GM10266 (cell line): ENCODE data around the gene RNF44.
A peak's percentile ranks its signal among the peaks of the same experiment; 100 is the strongest.

Source experiments
- DNase-seq: peaks from one replicate; pipeline ENCODE4 v3.0.0; 2012; ENCODE audit errors: extremely low spot score
- TF ChIP-seq, protein P1 (sequence below): IDR thresholded peaks from 2 replicates; pipeline ENCODE4 v1.5.1; 2012; ENCODE audit warnings: mild to moderate bottlenecking, low read depth; ENCODE audit not compliant: control insufficient read depth, insufficient read depth; ENCODE audit errors: missing control alignments

RNF44 gene

DNA sequence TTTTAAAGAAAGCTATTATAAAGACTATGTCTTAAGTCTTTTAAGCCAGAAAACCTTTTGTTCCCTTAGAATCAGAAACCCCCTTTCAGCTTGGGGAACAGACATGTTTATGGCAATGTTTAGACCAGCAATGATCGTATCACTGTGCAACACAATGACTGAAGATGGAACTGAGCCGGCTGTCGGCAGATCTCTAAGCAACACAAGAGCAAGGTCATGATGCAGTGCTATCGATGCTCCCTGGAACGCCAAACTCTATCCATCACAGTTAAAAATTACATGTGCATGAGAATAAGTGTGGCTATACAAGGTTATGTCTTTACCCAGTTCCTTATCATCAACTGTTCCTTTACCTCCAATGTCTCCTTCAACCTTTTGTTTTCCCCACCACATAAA, 1.8 kb upstream of the RNF44 start:
- no peak for DNase-seq
- TF ChIP-seq, protein P1, sequence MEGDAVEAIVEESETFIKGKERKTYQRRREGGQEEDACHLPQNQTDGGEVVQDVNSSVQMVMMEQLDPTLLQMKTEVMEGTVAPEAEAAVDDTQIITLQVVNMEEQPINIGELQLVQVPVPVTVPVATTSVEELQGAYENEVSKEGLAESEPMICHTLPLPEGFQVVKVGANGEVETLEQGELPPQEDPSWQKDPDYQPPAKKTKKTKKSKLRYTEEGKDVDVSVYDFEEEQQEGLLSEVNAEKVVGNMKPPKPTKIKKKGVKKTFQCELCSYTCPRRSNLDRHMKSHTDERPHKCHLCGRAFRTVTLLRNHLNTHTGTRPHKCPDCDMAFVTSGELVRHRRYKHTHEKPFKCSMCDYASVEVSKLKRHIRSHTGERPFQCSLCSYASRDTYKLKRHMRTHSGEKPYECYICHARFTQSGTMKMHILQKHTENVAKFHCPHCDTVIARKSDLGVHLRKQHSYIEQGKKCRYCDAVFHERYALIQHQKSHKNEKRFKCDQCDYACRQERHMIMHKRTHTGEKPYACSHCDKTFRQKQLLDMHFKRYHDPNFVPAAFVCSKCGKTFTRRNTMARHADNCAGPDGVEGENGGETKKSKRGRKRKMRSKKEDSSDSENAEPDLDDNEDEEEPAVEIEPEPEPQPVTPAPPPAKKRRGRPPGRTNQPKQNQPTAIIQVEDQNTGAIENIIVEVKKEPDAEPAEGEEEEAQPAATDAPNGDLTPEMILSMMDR = no peak

DNA sequence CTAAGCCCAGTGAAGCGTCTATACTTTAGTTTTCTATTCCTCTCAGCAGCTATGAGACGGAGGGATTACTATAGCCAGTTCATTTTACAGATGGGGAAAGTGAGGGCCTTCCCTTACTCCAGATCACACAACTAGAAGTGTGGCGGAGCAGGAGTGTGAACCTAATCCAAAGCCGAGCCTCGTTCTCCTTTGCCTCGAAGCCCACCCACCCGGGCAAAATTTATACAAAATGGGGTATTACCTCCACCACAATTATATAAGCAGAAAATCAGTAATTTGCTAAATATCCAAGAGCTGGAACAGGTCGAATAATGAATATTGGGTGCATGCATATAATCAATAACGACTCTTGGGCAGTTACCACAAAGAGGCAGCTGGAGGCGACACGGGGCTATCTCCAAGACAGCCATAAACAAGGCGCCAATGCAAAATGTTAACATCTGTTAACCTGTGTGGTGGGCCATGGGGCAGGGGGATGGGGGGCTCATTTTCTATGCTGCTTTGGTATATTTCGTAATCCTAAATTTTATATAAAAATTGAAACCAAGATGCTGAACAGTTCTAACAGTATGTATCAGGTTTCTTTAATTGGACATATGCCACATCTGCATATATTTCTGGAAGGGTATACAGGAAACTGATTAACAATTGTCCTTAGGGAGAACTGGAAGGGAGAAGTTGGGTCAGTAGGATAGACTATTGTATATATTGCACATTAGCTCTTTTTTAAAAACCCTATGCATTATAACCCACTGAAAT, 1.2 kb upstream of the RNF44 start:
- TF ChIP-seq, protein P1 = no peak
- DNase-seq = no peak

DNA sequence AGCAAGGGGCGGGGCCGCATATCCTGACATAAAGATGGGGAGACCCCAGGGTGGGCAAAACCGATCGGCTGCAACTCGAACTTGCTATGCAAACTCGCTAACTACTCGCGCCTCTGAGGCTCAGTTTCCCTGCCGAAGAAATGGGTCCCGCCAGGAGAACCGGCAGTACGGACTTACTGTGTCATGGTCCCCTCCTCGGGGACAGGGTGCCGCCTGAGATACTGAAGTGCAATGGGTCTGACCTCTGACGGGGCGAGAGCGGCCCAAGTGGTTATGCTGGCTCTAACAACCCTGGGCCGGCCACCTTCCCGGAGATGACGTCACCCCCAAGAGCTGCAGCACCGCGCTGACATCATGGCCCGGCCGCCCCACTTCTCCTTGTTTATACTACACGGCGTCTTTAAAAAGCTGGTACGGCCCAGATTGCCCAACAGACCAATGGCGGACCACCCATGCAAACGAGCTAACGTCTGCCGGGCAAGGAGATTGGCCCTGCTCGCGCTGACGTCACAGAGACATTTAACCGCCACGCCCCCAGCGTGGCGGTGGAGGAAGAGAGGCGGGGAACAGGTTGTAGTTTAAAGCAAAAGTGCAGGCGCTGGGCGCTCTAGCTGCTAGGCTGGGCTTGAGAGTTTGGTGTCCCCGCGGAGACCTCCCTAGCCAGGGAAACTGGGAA, 490 bp upstream of the RNF44 start:
- peak; percentile 93 for DNase-seq
- TF ChIP-seq, protein P1 = no peak

DNA sequence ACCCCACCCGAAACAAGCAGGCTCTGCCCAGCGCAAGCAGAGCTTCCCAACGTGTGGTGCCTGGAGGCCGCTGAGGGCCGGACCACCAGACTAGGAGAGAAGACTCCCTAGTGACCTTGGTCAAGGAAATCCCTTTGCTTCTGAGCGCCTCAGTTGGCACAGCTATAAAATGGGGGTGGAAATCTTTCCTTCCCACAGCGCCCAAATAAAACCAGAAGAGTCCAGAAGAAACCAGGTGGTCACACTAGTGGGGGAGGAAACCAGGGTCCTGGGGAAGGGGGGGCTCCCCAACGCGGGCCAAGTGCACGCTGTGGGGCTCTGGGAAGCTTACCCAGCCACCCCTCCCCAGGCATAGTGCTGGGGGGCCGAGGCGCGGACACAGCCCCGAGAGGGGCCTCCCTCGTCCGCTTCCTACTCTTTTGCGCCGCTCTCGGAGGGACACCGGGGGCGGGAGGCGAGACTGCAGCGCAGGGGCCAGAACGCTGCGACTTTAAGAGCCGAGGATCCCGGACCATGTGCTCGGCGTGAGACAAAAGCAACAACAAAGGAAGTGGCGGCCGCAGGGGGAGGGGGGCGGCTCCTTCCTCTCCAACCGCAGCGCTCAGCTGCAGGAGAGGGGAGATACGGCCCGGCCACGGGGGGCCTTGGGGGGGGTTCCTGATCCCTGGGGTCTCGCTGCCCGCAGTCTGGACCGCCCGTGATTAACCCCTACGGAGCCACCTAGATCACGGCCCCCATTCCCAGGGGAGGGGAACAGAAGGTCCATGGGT, 885 bp downstream of the RNF44 start:
- TF ChIP-seq, protein P1 = no peak
- peak; percentile 84 for DNase-seq

DNA sequence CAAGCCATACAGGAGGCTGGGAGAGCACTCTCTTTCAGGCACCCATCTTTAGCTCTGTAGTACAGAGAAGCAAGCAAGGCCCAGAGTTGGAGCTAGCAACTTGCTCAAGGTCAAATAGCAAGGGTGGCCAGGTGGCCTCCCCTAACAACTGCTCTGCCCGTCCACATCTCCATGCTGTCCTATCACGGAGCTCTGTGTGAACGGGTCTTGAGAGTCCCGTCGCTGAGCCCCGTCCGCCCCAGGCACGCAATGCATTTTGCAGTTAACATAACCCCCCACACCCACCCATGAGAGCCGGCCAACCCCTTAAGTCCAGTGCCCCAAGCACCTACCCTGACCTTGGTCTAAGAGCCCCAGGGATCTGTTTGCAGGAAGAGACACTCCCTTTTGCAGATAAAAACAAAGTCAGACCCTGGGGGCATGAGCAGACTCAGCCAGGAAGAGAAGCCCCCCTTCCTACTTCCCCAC, 1.5 kb downstream of the RNF44 start:
- DNase-seq = peak; percentile 30
- TF ChIP-seq, protein P1 = no peak

DNA sequence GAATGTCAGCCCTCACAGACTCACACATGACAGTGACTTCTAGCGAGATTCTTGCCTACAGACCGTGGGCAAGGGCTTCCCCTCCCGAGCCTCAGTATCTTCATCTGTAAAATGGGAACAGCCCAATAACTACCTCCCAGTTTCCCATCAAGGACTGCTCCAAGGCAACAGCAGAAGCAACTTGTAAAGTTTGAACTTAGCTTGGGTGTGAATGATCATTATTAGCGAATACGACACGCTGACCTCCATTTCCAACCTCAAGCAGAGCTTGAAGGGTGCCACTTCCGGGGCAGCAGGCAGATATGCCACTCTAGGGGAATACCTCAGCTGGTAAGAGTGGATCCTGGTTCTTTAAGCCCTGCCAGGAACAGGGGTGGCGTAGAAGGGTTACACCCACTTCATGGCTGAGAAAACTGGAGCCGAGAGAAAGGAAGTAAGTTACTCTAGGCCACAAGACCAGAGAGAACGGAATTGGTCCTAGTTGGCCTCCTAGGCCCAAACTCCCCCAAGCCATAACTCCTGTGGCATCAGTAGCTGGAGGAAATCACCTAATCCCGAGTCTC, 2.0 kb downstream of the RNF44 start:
- DNase-seq = peak; percentile 46
- TF ChIP-seq, protein P1 = no peak
